Activated T-helper 1 cell treated with Interleukin-2 at 50 U/mL for 16 hours (primary cell): Measurements from ENCODE around the gene BAK1.

Source experiments
- DNase-seq: peaks from one replicate; pipeline ENCODE4 v3.0.0-alpha.2; 2020; ENCODE audit warnings: low read depth

BAK1 gene

GRCh38 chr6:33579828-33580714, at the start of gene BAK1:
BAK1 (minus strand) TSS chr6:33580276; CDS start chr6:33577604, 2,672 bp downstream.
- DNase-seq, result peak; percentile 74

DNA sequence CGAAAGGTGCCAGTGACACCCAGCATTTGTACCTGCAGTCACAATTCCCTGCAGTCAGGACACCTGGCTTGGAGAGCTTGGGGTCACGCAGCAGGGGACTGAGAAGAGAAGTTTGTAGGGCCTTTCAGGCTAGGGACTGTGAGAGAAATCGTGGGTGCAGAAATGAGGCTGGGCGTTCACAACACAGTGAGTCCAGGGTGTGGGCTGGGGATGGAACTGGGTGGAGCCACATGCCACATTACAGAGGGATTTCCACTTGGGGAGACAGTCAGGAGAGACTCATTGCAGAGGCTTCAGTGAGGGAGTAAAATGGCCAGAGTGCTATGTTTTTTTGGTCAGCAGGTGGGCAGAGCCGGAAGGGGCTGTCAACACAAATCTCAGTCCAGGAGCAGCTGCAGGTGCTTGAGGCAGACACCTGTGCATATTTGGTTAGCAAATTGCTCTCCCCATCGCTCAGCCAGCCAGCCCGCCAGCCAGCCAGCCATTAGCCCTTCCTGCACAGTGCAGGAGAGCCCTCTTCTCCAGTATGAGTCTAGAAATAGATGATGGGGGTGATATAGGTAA, 48.4 kb upstream of the BAK1 start:
- no peak for DNase-seq

GRCh38 chr6:33627876-33628275, 47.8 kb upstream of the BAK1 start:
- DNase-seq, result no peak

- no peak for DNase-seq
Observed at GRCh38 chr6:33624856-33625255, 44.8 kb upstream of the BAK1 start.

- DNase-seq, result no peak
Observed at GRCh38 chr6:33623895-33624381, 43.9 kb upstream of the BAK1 start.

DNA sequence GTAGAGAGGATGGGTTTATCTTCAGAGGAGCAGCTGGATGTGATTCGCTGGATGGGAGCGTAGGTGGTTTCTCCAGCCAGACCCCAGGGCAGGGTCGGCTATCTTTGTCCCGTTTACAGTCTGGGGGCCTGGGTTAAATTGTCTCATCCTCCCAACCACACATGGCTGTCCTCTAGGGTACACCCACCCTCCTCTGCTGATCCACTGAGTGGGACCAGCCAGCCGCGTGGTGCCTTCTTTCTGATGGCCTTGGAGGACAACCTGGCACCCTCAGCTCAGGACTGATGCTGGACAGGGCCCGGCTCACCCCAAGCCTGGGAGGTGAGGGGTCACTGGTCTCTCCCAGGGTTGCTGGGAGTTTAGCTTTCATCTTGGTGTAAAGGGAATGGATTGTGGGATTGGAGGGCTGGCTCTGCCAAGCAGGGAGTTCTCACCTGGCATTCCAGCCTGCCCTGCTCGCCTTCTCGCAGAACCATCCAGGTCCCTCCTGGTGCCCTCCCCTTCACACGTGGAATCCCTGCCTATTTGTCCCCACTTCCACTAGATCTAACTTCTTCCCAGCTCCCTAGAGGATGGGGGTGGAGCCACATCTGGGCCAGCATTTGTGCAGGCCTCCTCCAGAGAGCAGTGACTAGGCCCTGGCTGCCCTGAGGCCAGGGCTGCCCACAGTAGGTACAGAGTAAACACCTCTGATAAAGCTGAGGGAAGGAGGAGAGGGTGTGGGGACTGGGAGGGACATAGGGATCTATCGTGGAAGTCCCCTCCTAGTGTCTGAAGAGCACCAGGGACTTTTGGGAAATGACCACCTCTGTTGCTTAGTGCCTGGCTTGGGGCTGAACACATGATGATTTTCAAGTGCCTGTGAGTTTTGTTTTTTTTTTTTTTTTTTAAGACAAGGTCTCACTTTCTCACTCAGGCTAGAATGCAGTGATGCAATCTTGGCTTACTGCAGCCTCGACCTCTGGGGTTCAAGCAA, 42.7 kb upstream of the BAK1 start:
- DNase-seq, result no peak

GRCh38 chr6:33621711-33622388, 41.8 kb upstream of the BAK1 start:
- DNase-seq, result peak; percentile 24

GRCh38 chr6:33620856-33621710, 41.0 kb upstream of the BAK1 start, which contains the start of gene ITPR3:
ITPR3 (plus strand) TSS chr6:33621322; CDS start chr6:33621603, 281 bp downstream.
- DNase-seq, result peak; percentile 68

GRCh38 chr6:33620158-33620855, 40.2 kb upstream of the BAK1 start:
- DNase-seq, result peak; percentile 11

DNA sequence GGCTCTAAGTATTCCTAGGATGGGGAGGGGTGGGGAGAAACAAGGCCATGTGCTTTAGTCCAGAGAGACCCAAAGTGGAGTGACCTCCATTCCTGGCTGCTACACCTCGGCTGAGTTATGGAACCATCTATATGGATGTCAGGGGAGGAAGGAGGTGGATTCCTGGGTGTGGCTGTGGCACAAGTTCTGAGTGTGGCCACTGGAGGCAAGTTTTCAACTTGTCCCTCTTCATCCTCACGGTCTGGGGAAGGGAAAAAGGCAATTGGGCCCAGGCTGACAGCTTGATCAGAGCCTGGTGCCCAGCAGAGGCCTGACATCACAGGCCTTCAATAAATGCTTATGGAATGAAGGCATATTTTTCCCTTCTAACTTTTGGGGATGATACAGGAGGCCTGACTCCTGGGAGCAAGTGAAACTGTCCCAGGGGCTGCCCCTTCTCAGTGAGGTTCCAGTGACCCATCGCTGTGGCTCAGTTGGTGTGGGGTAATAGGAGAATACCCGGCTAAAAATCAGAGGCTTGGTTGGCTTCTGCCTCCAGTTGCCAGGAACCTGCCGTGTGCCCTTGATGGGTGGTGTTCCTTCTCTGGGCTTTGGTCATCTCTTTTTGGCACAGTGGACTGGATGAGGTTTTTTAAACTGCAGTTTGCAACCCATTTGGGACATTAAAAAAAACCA, 39.2 kb upstream of the BAK1 start:
- DNase-seq, result no peak

DNA sequence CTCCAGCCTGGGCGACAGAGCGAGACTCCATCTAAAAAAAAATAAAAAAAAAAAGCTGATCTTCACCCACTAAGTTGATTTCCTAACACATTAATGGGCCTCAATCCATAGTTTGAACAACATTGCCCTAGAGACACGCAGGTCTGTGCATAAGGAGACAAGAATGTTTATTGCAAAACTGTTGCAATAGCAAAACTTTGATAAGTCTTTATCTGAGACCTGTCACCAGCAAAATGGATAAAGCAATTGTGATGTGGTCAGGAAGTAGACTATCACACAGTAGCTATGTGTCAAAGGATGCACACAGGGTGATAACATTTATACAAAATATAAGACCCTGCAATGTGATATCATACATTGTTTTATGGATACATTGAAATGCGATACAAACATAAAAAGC, 36.8 kb upstream of the BAK1 start:
- DNase-seq, result no peak

GRCh38 chr6:33616113-33616512, 36.0 kb upstream of the BAK1 start:
- no peak for DNase-seq

GRCh38 chr6:33613795-33614168, 33.7 kb upstream of the BAK1 start:
- DNase-seq, result no peak

- no peak for DNase-seq
Observed at GRCh38 chr6:33613146-33613794, 33.2 kb upstream of the BAK1 start.

- no peak for DNase-seq
Observed at GRCh38 chr6:33610779-33611732, 31.0 kb upstream of the BAK1 start.

- DNase-seq, result no peak
Observed at GRCh38 chr6:33610067-33610466, 30.0 kb upstream of the BAK1 start.

- DNase-seq, result no peak
Observed at GRCh38 chr6:33609528-33609927, 29.5 kb upstream of the BAK1 start.

- no peak for DNase-seq
Observed at GRCh38 chr6:33609019-33609418, 28.9 kb upstream of the BAK1 start.
